GM18520 (cell line): ENCODE data around the gene ZMYM4.

ENCODE experiments used
- ATAC-seq: cut with Tn5 transposase; IDR thresholded peaks from one replicate; pipeline ENCODE4 v1.9.1; 2021; ENCODE audit not compliant: unreplicated experiment

ZMYM4 gene

GRCh38 chr1:35394386-35394785, 125.9 kb downstream of the ZMYM4 start:
- ATAC-seq, result no peak

DNA sequence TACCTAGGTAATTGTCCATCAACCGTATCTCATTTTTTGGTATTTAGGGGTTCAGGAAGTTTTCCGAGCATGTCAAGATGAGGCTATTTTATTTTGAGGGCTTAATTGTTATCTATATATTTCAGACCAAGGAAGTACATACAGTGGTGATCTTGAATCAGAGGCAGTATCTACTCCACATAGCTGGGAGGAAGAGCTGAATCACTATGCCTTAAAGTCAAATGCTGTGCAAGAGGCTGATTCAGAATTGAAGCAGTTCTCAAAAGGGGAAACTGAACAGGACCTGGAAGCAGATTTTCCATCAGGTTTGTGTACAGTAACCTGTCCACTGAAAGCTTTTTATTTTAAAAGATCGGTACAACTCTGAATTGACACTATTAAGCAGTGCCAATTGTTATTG, 130.2 kb downstream of the ZMYM4 start:
- no peak for ATAC-seq

GRCh38 chr1:35401049-35401448, 132.5 kb downstream of the ZMYM4 start:
- ATAC-seq, result no peak

- ATAC-seq, result no peak
Observed at GRCh38 chr1:35406103-35406502, 137.6 kb downstream of the ZMYM4 start.

GRCh38 chr1:35407743-35408142, 139.2 kb downstream of the ZMYM4 start:
- ATAC-seq, result no peak

- ATAC-seq, result no peak
Observed at GRCh38 chr1:35408925-35409324, 140.4 kb downstream of the ZMYM4 start.

DNA sequence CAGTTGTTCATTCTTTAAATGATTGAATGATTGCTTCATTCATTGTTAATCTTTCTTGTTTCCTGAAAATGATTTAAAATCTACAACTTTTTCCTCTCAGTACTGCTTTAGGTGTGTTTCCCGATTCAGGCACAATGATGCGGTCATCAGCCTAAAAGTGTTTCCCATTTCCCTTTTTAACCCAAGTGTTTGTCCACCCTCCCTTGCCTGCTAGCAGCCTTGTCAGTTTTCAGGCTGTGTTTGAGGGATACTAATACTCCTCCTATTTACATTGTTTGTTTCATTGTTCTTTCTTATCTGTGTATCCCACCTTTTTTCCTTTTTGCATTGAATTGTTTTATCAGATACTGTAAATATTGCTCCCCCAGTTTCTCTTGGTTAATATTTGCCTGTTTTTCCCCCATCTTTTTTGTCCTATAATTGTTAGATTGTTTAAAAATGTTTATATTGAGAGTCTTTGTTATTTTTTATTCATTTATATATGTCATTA, 157.6 kb downstream of the ZMYM4 start:
- ATAC-seq, result no peak

DNA sequence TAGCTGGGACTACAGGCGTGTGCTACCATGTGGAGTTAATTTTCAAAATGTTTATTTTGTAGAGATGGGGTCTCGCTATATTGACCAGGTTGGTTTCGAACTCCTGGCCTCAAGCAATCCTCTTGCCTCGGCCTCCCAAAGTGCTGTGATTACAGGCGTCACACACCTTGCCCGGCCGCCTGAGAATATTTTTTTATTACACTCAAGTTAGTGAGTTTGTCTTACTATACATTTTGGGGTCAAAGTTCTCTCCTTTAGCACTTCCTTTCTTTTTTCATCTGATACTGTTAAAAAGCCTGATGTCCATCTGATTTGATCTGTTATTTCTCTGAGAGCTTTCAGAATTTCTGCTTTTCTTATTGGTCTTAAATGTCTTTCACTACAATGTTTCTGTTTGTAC, 159.9 kb downstream of the ZMYM4 start:
- no peak for ATAC-seq

DNA sequence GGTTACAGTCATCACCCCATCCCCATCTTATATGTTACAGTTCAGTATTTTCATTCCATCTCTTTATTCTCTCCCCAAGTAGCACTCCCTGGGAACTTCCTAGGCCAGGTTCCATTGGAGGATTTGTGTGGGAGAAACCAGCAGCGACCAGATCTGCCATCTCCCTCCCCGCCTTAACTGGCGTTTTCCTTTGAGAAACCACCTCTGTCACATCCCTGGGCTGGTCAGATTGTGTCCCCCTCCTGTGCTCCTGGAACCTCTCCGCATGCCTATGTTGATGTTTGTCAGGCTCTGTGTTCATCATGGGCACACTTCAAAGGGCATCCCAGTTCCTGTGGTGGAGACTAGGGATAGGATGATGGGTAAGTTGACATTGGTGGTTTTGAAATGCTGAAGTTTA, 162.3 kb downstream of the ZMYM4 start:
- no peak for ATAC-seq

GRCh38 chr1:35431173-35431599, 162.7 kb downstream of the ZMYM4 start:
- no peak for ATAC-seq

DNA sequence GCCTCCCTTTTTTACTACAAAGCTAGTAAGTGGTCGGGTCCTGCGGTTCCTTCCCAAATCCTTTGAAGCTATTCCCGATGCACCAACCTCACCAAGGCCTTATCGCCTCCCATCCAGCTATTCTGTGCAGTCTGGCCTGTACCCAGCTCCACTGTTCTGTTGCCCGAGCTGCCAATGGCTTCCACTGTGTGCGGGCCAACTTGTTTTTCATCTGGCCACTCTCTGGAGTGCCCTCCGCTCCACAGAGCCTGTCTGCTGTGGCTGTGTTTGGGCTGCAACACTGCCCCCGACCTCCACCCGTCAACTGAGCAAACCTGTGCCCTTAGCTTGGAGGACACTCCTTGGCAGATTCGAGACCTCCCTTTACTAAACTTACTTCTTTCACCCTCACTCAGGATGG, 163.7 kb downstream of the ZMYM4 start:
- ATAC-seq, result no peak

- no peak for ATAC-seq
Observed at GRCh38 chr1:35433714-35434113, 165.2 kb downstream of the ZMYM4 start.

- ATAC-seq, result no peak
Observed at GRCh38 chr1:35434703-35435102, 166.2 kb downstream of the ZMYM4 start.

DNA sequence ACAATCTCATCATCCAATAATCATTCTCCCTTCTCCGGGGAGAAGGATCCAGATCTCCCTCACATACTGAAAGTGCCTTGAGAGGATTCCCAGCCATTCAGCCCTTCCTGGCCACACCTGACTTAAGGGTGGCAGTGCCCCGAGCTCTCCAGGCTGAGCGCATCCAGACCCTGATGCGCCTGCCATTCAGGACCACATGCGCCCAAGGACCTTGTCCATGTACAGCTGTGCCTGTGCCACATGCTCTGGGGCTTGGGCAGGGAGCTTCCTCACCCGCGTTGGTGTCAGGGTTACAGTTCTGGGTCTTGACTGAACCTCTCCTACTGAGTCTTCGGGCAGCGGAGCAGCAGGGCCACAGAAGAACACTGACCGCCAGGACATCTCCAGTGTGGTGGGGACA, 167.6 kb downstream of the ZMYM4 start:
- no peak for ATAC-seq

DNA sequence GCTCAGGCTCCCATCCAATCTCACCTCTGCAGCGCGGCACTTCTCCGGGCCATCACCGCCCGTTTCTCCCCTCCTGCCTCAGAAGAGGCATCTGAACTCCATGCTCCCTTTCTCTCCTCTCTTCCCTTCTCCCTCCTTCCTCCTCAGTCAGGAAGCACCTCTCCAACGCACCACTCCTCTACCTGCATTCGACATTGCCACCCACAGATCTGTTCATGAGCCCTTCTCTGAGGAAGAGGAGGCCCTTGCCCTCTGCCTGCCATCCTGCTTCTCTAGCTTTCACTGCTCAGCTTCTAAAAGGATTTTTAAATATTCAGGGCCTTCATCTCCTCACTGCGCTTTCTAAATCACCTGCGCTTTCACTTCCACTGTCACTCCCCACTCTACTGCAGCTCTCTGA, 168.7 kb downstream of the ZMYM4 start:
- no peak for ATAC-seq

DNA sequence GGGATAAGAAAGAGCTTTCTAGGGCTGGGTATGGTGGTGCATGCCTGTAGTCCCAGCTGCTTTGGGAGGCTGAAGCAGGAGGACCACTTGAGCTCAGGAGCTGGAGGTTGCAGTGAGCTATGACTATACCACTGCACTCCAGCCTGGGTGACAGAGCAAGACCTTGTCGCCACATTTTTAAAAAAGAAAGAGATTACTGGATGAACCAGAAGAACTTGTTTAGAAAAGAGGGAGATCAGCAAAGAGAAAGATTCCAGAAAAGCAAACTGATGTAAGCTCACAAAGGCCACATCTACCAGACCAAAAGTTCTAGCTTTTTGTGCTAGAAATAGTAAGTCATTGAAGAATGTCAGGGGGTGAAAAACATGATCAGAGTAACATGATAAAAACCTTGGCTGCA, 171.1 kb downstream of the ZMYM4 start:
- no peak for ATAC-seq

DNA sequence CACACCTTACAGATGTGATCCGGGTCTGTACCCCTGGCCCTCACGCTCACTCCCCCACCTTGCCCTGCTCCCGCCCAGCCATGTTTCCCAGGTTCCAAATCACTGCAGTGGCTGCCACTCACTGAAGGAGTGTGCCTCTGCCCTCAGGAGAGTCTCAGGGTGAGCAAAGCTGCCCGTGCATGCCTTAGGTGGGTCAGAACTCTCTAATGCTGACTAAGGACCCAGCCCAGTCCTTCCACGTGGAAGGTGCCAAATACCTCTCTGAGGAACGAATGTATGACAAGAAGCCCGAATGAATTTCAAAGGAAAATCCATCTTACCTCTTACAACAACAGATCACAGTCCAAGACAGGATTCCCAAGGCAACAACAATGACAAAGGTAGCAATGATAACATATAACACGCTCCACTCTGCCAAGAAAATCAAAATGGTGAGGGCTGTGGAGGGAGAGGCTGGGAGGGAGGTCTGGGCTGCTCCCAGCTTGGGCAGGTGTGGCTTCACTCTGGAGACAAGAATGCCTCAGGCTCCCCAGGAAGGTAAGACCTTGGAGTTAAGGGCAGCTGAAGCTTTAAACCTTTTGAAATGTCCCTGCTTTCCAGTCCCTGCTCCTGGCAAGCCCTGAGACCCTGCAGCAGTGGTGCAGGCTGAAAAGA, 173.5 kb downstream of the ZMYM4 start:
- ATAC-seq, result no peak

DNA sequence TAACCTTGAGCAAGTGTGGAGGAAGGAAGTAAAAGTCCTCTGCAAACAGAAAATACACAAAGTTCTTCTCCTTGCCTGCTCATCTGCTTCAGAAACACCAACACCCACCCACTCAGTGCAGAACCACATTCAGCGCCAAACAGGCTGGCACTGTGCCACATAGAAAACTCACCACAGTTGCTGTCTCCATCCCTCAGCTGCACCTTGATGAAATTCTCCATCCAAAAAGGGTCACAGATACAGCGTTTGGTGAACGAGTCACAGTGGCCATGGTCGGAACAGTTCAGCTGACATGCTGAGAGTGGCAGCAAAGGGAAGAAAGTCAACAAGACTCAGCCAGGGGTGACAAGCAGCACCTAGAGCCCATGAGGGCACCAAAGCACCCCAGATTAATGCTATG, 174.2 kb downstream of the ZMYM4 start:
- ATAC-seq, result no peak

- no peak for ATAC-seq
Observed at GRCh38 chr1:35443768-35444518, 175.4 kb downstream of the ZMYM4 start.

DNA sequence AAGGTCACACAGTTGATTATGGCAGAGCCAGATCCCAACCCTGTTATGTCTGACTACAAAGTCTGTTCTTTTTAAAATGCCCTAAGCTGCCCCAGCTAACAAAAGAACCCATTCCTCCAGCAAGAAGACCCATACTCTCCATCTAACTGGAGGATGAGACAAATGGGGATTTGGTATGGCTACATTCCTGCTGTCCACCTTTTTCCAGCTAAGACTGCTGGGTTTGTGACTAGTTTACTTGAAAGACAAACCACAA, 175.9 kb downstream of the ZMYM4 start:
- ATAC-seq, result no peak

- no peak for ATAC-seq
Observed at GRCh38 chr1:35447278-35447677, 178.8 kb downstream of the ZMYM4 start.

- ATAC-seq, result no peak
Observed at GRCh38 chr1:35448344-35448801, 179.9 kb downstream of the ZMYM4 start.
